Jurkat, Clone E6-1 (cell line): ENCODE data around the gene MFAP3. TPM values are rescaled to one million over a fixed set of nuclear protein-coding genes. Genes with fewer than 3 reads are reported as not detected.
A peak's percentile ranks its signal among the peaks of the same experiment; 100 is the strongest.
"Not testable (repeated sequence)": the region's sequence is repeated elsewhere in the genome, so short reads cannot be mapped to it uniquely, and the experiment has no call there.

ENCODE experiments used
- DNase-seq: peaks from one replicate; pipeline ENCODE4 v3.0.0-alpha.2; 2011; ENCODE audit warnings: low read depth, low spot score
- H3K4me3 ChIP-seq: 2 replicates; pipeline ENCODE4 v1.5.1; 2011; ENCODE audit warnings: mild to moderate bottlenecking, low read length, control low read depth, moderate library complexity
- polyA plus RNA-seq: library from polyadenylated mRNA; unstranded; fragments of >200 nt; gene quantifications from one replicate; pipeline ENCODE4 v1.2.1, GENCODE V29; 2012; ENCODE audit warnings: missing spikeins; ENCODE audit not compliant: insufficient read length, insufficient read depth

Gene MFAP3
- polyA plus RNA-seq: 11.6 TPM

DNA sequence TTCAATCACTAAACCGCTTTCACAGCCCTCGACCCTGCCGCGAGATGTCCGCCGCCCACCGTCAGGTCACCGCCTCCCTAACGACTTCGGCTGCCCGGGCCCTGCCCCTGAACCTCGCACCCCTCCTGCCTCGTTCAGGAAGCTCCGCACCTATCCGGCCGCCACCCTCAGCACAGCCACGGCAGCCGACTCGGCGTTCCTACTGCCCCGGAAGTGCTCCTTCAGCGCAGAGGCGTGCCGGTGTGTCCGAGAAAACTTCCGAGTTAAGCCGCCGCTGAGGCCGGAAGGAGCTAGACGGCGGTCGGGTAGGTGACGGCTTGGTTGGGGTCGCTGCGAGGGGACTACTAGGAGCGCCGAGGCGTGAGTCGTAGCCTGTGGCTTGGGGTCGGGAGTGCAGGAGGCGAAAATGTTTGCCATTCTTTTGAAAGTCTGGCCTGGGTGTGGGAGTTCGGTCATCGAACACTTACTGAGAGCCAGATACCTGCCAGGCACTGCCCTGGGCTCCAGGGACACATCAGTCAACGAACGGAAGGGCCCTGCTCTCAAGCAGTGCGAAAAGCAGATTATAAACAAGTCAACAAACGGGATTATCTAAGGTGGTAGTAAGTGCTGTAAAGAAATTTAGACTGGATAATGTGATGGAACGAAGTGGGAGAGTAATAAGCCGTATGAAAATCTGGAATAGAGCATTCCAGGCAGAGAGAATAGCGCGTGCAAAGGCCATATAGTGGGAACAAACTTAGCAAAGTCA, at the start of gene MFAP3, which contains the start of gene FAM114A2:
Gene MFAP3 (plus strand): TSS at position 261 of the 751 bp plus-strand sequence. CDS start 10,756 bp downstream, outside the sequence.
Gene FAM114A2 (minus strand): TSS at position 204 of the 751 bp plus-strand sequence. CDS start 3,957 bp downstream, outside the sequence.
- DNase-seq: peak; percentile 81
- H3K4me3 ChIP-seq: peak within 1 kb of the TSS; percentile 77

DNA sequence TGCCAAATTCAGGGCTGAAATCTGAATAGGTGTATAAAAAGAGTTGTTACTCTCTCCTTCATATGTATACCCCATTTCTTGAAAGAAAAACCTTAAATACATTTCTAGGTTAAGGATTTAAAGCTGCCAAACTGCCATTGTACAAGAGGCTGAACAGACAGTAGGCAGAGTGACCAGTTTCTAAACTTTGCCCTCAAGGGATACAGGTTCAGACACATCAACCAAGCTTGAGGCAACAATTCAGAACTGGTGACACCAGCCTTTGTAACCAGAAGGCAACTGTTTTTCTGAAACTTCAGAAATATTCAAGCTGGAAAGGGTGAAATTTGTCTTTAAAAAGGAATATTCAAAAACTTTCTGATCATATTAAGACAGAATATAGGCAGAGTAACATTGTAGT, 47.6 kb upstream of the MFAP3 start:
- DNase-seq: no peak
- H3K4me3 ChIP-seq: no peak overlapping the region

DNA sequence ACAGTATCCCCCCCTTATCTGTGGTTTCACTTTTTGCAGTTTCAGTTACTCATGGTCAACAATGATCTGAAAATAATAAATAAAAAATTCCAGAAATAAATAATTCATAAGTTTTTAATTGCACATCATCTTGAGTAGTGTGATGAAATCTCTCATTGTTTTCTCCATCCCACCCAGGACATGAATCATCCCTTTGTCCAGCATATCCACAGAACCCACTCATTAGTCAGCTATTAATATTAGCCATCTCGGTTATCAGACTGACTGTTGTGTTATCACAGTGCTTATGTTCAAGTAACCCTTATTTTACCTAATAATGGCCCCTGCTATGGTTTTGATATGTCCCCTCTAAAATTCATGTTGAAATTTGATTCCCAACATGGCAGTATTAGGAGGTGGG, 40.8 kb upstream of the MFAP3 start:
- H3K4me3 ChIP-seq: no peak overlapping the region
- no peak for DNase-seq

DNA sequence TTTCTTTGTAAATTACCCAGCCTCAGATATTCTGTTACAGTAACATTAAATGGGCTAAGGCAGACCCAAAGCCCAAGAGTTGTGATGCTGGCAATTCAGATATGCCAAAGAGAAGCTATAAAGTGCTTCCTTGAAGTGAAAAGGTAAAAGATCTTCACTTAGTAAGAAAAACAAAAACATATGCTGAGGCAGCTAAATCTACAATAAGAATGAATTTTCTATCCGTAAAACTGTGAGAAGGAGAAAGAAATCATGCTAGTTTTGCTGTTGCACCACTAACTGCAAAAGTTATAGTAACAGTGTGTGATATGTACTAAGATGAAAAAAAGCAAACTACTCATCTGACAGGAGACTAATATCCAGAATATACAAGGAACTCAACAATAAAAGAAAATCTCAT, 40.0 kb upstream of the MFAP3 start:
- no peak overlapping the region for H3K4me3 ChIP-seq
- DNase-seq: no peak

DNA sequence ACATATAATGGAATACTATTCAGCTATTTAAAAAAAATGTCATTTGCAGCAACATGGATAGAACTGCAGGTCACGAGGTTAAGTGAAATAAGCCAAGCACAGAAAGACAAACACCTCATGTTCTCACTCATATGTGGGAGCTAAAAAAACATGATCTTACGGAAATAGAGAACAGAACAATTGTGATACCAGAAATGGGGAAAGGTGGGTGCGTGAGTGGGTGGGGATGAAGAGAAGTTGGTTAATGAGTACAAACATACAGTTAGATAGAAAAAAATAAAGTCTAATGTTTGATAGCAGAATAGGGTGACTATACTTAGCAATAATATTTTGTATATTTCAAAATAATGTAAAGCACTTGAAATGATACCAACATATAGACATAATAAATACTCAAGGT, 38.8 kb upstream of the MFAP3 start:
- H3K4me3 ChIP-seq: no peak overlapping the region
- DNase-seq: no peak

DNA sequence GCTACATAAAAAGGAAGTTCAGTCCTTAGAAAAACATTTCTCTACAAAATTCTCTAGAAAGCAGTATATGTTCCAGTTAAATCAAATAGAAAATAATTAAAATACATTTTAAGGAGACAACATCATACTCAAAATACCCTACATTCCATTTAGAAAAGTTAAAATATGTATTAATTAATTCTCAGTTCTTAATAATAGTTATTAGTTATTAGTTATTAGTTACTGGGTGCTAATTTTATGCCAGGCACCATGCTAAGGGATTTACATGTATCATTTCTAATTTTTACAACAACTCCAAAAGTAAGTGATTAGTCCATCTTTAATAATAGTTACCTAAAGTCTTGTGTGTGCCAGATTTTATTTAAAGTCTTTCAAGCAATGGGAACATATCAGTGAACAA, 38.1 kb upstream of the MFAP3 start:
- no peak for DNase-seq
- H3K4me3 ChIP-seq: no peak overlapping the region

DNA sequence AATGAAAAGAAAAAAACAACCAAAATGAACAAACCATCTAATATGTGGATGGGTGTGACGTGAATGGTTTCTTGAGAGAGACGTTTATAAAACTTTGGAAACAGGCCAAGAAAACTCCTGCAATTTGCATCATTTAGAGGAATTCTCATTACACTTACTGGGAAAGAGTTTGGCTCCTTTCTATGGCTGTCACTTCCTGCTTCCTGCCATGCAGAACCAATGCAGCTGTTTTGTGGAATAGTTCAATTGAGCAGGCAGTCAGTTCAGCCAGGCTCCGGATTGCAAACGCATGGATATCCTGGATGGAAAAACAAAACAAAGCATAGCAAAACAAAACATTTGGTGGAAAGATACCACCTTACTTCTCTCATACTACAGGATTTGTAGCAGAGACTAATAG, 36.7 kb upstream of the MFAP3 start:
- no peak overlapping the region for H3K4me3 ChIP-seq
- no peak for DNase-seq

DNA sequence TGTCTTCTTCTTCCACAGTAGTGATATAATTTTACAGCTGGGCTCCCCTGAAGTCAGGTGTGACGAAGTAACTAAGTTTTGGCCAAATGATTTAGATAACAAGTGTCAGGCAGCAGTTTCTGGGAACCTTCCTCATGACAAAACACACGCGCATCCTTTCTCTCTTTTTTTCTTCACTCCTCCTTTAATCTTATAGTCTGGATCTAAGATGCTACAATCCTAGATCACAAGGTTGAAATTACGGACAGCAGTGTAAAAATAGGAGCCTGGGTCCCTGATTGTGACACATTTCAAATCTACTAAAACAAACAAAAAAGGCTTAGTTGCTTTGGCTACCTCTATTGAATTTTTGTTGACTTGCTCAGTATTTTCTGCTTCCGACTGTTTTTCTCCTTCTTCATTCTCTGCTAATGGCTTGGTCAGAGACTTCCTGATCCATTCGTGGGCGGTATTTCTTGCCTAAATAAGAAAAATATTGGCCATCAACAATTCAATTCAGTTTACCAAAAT, 36.2 kb upstream of the MFAP3 start:
- H3K4me3 ChIP-seq: no peak overlapping the region
- no peak for DNase-seq

DNA sequence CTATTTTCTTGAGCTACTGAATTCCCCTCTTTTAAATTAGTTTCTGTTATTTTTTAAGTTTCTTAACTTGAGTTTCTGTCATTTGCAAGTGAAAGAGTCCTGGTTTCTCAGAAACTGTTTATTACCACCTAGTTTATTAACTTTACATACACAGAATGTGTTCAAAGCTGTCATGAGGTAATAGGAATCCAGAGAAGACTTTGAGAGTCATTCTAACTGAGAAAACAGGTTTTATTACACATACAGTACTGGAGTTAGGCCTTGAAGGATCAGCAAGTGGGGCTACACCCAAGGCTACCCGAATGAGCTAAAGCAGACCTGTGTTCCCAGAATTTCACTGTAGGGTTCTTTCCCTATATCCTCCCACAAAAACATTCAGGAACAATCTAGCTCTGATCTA, 33.1 kb upstream of the MFAP3 start:
- H3K4me3 ChIP-seq: no peak overlapping the region
- DNase-seq: no peak

DNA sequence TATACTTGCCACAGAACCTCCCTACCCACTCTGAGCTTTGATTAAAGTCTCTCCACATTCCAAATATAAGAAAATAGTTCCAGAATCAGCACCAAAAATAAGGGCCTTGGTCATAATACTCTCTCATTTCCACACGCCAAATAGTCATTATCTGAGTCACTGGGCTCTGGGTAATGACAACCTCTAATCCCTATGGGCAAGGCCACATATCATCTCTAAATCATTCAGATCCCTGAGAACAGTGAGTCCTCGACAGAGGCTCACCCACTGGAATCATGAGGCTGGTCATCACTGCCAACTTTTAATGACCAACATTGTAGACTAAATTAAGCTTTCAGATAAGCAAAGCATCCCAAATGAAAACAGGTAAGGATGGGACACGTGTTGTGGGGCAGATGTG, 28.1 kb upstream of the MFAP3 start:
- no peak overlapping the region for H3K4me3 ChIP-seq
- DNase-seq: no peak

DNA sequence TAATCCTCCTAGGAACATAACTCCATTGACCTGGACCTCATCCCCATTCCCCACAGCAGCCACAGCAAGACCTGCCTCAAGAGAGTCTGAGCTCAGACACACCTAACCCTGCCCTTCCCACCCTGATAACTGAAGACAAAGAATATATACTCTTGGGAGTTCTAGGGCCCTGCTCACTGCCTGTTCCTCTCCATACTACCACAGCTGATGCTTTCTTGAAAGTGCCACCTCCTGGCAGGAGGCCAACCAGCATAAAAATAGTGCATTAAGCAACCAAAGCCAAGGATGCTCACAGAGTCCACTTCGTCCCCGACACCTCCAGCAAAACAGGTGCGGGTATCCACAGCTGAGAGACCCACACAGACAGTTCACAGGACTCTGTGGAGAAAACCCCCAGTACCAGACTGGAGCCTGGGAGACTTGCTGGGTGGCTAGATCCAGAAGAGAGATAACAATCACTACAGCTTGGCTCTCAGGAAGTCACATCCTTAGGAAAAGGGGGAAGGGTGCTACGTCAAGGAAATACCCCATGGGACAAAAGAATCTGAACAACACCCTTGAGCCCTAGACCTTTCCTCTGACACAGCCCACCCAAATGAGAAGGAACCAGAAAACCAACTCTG, 23.6 kb upstream of the MFAP3 start:
- DNase-seq: no peak
- no peak overlapping the region for H3K4me3 ChIP-seq

DNA sequence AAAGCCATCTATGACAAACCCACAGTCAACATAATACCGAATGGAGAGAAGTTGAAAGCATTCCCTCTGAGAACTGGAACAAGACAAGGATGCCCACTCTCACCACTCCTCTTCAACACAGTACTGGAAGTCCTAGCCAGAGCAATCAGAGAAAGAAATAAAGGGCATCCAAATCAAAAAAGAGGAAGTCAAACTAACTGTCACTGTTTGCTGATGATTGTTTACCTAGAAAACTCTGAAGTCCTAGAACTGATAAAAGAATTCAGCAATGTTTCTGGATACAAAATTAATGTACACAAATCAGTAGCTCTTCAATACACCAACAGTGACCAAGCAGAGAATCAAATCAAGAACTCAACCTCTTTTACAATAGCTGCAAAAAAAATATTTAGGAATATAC, 19.8 kb upstream of the MFAP3 start:
- DNase-seq, H3K4me3 ChIP-seq: not testable (repeated sequence)

DNA sequence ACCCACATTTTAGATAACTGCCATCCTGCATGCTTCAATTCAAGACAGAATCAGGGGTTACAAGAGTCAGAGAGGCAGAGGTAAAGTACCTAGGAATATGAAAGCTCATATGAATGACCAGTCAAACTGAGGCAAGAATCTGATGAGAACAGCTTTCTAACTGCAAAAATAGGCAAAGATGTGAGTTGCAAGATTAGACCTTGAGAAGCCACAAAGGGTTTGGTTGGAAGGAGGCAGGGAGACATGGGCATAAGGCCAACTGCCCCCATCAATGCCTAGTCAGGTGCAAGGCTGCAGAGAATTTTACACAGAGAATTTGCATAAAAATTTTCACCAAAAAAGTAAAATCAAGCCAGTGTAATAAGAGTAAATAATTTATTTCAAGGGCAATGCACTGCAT, 12.8 kb upstream of the MFAP3 start:
- no peak for DNase-seq
- H3K4me3 ChIP-seq: no peak overlapping the region

DNA sequence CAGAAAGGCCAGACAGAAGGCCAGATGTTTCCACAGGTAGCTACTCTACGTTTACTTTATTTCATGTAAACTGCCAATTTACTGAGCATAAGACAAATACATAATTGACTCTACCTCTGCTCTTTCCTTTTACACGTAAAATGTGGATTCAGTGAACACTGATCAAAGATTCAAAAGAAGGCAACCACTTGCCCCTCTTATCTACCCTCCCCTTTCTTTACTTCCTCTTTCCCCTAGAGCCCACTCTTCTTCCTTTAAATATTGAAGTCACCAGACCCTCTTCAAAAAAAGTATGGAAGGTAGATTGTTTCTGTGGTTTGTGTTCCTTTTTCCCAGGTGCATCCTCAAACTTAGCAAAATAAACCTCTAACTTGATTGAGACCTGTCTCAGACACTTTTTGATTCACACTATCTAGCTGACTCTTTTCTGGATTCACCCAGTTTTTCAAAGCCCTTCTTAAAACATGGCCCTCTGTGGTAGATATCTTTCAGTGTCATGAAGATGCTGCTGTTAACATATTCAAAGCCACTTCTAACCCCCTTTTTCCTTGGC, 6.8 kb upstream of the MFAP3 start:
- no peak overlapping the region for H3K4me3 ChIP-seq
- peak; percentile 27 for DNase-seq

DNA sequence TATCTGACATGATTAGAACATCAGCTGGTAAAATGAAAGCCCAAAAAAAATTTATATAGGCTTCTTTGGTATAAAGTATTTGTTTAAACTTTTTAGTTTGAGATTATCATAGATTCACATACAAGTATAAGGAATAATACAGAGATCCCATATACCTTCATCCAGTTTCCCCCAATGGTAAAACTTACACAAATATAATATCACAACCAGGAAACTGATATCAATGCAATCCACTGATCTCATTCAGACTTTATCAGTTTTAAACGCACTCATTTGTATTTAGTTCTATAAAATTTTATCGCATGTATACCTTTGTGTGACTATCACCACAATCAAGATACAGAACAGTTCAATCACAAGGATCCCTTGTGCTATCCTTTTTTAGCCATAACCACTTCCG, 3.8 kb upstream of the MFAP3 start:
- H3K4me3 ChIP-seq: no peak overlapping the region
- DNase-seq: no peak

DNA sequence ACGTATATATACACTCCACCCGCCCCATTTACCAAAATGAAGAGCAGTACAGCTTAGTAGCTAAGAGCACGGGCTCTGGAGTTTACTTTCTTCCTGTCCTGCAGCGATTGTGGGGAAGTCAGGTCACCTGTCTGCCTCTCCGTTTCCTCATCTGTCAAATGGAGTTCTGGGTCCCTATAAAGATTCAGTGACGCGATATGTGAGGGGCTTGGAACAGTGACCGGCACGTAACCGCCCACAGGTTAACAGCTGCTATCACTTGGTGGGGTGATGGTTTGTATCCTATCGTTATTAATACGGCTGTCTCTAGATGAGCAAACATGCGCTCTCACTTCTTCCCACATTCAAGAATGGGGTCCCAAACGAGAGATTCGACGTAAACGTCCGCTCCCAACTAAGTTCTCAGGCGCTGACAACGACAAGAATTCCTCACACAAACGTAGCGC, 483 bp upstream of the MFAP3 start:
- peak; percentile 36 for DNase-seq
- H3K4me3 ChIP-seq: peak overlapping the region; percentile 77

DNA sequence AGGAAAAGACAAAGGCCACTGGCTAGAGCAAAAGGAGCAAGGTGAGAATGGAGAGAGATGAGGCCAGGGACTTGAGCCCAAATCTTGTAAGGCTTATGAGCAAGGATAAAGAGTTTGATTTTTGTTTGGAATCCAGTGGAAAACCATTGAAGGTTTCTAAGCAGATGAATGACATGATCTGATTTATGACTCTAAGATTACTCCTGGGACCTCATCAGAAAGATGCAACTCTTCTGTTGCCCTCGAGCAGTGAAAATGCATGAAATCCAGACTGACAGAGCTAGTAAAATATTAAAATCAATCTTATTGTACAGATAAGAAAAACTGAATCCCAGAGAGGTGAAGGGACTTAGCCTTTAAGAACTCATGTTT, 677 bp downstream of the MFAP3 start:
- H3K4me3 ChIP-seq: peak overlapping the region; percentile 77

DNA sequence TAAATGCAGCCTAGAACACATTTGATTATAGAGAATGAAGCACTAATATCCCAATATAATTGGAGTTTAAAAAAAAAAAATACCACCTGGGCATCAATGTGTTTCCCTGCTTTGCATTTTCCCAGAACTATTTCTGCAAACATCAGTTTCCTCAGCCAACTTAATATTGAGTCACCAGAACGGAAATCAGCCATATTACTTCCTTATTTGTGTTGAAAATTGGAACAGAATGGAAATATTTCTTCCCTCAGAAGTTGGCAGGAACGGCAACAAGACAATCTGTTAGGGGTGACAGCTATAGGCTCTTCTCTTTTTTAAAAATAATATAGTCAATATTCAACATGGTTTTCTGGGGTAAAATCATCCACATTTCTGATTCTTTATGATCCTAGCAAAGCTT, 4.0 kb downstream of the MFAP3 start:
- DNase-seq: no peak
- H3K4me3 ChIP-seq: no peak overlapping the region

More for the DNA sequence above, 677 bp downstream of the MFAP3 start:
- DNase-seq: no peak

DNA sequence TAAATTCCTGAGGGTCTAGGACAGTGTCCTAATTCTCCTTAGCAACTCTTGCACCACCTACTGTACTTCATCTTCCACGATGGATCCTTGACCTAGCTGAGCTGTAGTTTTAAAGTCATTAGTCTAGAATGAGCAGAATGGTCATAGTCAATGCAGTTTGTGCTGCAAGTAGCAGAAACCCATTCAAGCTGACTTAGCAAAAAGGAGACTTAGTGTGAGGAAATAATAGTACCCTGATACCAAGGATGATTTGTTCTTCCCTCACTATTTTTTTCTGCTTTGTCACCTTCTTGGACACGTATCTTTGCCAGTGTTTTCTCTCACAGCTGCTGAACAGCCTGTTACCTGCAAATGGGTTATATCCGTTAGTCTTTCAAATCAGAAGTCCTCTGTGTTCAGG, 5.3 kb downstream of the MFAP3 start:
- DNase-seq: no peak
- no peak overlapping the region for H3K4me3 ChIP-seq

DNA sequence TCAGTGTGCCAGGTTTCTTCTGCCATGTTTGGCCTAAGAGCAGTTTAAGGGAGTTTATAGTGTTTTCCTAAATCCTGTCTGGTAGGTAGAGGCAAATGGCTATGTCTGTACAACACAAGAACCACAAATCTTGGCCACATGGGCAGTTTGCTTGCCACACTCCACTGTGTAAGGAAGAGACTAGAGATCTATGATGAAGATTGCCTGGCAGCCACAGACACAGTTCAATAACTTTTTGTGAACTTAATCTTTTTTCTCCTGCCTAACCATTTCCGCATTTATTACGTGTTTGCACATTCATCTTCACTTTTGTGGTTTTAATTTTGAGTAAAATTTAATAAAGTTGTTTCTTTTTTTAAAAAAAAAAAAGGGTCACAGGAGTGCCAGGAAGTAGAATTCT, 5.8 kb downstream of the MFAP3 start:
- H3K4me3 ChIP-seq: no peak overlapping the region
- DNase-seq: peak; percentile 78
